ENCODE measurements around the gene SLBP.

Gene SLBP

DNA sequence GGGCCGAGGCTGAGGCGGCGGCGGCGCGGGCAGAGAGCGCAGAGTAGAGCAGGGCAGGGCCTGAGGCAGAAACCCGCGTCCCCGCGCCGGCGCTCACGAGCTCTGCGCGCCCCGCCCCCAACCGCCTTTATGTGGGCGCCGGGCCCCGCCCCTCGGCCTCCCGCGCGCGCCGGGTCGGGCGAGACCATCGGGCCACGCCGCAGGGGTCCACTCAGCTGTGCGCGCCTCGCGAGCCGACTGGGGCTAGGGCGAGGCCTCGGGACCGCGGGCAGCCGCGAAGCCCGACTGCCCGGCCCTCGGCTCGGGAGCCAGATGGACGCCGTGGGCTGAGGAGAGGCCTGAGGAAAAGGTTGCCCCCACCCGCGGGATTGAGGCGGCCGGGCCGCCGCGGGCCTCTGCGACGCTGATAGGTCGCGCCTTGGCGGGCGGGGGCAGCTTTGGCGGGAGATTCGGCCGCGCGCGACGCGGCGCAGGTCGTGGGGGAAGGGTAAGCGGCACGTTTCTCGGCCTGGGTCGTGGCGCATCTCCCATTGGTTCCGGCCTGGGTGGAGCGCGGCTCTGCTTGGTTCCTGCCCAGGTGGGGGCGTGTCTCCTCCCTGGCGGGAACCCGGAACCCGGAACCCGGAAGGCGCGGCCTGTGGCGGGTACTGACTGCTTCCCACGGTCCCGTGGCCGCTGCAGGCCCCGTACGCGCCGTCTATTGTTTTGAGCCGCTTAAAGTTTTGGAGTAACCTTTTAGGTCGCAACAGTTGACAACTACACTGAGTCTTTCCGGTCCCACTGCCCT is at the start of gene SLBP:
SLBP (minus strand) TSS at position 104 of the 787 bp plus-strand sequence. CDS start 131 bp downstream, outside the sequence.
- DNase-seq (ENCODE audit: low read depth) = peak; percentile 99

DNA sequence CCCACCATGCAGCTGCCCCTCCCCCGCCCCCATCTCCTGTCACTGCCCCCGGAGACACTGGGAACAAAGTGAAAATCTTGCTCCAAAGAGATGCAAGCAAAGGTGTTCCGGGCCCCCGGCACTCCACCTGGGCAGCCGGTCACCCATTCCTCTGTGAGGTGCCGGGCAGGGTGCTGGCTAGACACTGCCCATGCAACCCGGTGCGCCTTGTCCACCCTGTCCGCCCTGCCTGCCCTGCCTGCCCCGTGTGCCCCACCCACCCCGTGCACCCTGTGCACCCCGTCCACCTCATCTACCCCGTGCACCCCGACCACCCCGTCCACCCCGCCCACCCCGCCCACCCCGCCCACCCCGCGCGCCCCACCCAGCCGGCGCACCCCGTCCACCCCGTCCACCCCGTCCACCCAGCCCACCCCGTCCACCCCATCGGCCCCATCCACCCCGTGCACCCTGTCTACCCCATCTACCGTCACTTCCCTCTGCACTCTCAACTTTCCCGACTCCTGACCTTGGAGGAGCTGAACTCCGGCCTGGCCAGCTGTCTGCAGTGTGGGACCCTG is 49.1 kb upstream of the SLBP start:
- DNase-seq (ENCODE audit: low read depth) = no peak

DNA sequence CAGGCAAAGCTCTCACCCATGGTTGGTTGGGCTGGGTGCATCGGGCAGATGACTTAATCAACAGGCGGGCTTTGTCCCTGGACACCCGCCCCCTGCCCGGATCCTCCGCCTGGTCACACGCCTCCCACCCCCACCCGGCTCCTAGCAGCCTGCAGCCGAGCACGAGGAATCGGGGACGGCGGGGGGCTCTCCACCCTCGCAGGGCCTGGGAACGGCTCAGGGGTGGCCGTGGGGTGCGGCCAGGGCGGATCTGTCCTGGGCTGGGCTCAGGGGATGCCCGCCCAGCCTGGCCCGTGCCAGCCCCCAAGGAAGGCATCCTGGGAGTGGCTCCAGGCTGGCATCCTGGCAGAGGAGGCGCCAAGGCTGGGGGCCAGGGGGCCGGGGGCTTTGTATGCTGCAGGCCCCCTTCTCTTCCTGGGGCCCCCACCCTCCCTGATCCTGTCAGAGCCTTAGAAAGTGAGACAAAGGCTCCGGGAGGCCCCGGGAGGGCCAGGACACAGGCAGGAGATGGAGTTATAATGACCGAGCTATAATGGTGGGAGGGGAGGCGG is 48.5 kb upstream of the SLBP start:
- no peak for DNase-seq (ENCODE audit: low read depth)

DNA sequence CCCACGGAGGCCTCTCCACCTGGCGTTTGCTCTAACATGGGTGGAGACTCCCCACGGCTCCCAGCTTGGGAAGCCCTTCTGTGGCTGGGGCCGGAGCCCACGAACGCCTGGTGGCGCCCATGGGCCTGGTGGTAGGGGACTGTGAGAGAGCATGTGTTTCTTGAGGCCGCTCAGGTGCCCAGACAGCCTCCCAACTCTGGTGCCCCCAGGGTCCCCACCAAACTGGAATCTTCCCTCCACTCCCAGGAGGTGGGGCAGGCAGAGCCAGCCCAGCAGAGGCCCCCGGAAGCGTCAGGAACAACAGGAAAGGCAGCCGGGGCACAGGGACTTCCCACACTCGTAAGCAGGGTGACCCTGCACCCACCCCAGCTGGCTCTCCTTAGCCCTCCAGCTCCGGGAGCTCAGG is 47.7 kb upstream of the SLBP start:
- DNase-seq (ENCODE audit: low read depth) = no peak

DNA sequence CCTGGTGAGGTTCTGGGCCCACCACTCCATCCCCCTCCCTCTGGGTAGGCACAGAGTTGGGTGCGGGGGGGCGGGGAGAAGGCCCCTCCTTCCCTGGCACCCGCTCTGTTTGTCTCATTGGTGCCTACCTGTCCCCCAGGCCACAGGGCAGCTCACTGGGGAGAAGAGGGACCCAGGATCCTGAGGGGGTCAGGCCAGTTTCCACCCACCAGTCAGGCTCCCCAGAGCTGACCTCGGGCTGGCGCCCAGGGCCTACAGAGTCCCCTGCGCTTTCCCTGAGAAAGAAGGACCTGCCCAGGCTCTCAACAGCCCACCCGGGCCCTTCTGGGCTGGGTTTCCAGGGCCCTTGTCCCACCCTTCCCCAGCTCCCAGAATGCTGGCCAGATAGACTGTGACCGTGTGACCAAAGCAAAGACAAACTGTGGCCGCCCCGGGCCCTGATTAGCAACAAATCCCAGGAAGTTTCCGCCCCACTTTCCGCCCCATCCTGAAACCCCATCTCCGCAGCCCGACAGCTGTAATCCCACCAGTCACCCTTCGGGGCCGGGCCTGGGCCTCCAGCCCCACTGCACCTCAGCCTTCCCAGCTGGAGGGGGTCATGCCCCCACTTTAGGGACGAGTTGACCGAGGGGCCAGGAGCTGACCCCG is 47.2 kb upstream of the SLBP start:
- no peak for DNase-seq (ENCODE audit: low read depth)

DNA sequence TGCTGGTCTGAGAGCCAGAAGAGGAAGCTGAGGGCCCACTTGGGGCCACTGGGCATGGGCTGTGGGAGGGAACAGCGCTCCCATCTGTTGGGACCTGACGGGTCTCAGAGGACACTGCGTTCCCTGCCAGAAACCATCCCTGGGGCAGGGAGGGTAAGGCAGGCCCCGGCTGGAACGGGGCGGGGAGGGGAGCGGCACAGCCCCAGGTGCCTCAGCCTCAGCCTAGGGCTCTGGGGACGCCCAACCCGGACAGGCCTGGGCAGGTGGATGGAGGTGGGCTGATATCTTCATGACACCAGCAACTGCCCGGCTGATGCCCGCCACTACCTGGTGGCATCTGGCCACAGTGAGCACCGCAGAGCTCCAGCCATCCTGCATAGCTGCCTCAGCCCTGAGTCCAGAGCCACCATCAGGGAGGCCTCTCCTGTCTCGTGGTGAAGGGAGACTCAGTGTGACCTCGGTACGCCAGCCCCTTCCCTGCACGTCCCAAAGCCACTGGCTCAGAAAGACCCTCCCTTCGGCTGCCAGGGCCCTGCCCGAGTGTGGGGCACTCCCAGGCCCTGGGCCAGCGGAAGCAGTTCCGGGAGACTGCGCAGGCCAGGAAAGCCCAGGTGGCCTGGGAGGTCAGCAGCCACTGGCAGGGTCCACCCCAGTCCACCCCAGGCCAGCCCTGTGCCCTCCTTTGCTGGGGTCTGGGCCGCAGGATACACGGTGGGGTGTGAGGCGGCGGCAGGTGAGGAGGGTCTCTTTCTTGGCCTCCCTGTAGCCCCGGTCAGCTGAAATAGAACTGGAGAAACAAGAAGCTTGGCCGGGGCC is 46.4 kb upstream of the SLBP start:
- no peak for DNase-seq (ENCODE audit: low read depth)

DNA sequence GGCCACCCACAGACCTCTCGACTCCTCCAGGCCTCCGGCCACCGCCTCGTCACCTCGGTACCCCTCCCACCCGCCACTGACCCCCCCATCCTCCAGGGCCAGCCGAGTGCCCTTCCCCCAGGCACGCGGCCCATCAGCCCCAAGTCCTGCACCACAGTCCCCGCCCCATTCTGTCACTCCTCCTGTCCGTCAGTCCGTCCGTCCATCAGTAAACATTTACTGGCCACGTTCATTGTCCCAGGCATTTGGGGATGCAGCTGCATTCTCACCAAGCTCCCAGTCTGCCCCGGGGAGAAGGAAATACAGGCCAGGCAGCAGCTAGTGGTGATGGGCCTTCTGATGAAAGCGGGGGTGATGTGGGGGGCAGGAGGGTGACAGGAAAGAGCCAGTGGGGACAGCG is 45.7 kb upstream of the SLBP start:
- no peak for DNase-seq (ENCODE audit: low read depth)

DNA sequence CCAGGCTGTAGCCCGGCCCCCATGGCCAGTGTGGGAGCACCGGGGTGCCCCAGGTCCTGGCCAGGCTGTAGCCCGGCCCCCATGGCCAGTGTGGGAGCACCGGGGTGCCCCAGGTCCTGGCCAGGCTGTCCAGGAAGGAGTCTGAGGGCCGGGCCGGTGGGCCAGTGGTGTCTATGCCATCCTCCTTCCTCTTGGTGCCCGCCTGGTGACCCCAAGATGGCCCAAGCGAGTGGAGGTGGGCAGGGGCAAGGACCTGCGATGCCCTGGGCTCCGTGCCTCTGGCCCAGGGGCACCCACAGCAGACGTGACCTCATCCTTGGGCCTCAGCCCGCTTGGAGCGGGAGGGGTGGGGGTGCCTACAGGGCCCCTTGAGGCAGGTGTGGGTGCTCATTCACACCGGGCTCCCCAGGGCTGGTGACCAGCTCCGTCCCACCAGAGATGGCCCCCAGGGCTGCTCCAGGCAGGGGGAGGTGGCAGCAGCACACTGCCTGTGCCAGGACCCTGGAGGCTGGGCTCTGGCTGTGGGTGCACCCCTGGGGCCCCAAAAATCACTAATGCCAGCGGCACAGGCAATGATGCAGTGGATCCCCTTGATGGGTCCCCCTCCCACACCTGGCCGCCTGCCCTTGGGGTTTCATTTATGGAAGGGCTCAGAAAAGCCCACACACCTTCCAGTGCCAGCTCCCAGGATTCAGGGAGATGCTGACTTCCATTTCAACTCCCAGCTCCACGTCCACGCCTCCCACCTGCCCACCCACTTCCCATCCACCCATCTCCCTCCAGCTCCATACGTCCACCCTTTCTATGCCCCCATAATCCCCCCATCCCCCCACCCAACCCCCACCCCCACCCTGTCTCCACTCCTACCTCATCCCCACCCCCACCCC is 45.0 kb upstream of the SLBP start:
- no peak for DNase-seq (ENCODE audit: low read depth)

DNA sequence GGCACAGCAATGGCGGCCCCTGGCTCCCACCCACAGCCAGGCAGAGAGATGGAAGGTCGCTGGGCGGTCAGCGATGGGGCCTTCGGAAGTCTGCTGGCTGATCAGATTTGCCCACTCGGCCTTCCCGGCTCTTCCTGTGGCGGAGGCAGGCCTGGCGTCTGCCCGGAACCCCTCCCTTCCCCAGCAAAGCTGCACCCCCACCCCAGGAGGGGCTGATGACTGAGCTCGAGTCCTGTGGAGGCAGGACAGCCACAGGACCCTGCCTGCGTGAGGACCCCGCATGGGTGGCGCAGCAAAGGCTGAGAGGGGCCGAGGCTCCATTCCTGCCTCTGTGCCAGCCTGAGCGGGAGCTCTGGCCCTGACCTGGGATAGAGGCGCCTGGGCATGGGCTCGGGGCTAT is 44.0 kb upstream of the SLBP start:
- DNase-seq (ENCODE audit: low read depth) = no peak

DNA sequence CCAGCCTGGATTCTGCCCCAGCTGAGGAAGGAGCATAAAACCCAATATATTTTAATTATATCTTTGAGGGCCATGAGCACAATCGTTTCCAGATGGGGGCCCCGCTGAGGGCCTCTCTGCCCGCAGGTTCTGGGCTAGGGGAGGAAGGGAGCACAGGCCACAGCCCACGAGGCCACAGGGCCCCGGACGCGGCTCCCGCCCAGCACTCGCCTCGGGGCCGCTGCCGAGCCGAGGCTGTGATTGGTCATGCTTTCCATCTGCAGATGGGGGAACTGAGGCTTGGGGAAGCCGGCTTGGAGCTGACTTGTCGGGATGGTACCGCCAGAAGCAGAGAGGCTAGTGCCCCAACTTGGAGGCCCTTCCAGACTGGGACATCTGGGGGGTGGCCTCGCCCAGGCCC is 43.2 kb upstream of the SLBP start:
- no peak for DNase-seq (ENCODE audit: low read depth)

DNA sequence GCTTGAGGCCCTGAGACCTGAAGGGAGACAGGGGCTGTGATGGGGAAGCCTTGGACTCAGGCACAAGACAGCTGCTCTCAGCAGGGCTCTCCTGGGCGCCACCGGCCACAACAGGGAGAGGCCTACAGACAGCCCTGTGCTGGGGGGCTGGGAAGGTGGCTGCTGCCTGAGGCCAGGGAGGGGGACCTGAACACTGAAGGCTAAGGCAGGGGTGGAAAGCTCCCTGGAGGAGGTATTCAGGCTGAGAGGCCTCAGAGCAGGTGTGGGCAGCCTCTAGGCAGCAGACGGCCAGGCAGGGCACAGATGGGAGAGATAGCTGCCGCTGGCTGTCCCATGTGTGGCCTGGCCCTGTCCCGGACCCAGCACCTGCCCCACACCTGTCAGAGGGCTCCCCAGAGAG is 42.2 kb upstream of the SLBP start:
- no peak for DNase-seq (ENCODE audit: low read depth)

DNA sequence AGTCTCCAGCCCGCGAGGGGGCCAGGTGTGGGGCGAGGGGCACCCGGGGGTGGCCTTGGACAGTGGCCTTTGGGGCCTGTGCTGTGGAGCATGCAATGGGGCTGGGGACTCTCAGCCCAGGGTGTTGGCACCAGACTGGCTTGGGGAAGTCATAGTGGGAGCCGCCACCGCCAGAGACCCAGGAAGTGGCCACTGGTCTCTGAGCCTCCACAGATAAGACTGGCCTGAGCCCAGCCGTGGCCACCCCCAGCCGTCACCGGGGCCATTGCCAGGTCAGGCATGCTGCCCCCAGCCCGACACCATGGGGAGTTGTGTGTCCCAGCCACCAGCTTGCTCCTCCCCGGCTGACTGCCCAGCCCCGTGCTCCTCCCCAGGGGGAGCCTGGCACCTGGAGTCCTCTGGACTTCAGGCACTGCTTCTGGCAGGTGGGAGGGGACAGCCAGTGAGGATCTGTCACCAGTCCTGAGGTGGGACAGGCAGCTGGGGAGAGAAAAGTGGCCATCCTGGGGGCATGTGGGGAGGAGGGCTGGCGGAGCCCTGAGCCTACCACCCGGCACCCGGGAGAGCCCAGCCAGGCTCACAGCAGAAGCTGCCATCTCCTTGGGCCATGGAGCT is 41.7 kb upstream of the SLBP start:
- no peak for DNase-seq (ENCODE audit: low read depth)

DNA sequence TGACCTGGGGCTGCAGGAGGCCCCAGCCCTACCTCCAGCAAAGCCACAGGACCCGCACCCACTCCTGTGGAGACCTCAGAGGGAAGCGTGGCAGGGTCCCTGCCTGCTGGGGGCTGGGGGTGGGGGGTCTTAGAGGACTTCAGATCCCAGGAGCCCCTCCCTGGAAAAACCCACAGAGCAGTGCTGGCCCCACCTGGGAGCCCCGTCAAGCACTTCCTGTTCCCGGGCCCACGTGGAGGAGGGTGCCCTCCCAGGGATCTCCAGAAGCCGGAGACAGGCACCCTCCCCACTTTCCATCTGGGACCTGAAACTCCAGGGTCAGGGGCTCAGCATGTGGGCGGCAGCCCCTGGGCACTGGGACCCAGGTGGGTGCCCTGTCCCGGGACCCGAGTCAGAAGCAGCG is 41.2 kb upstream of the SLBP start:
- no peak for DNase-seq (ENCODE audit: low read depth)

DNA sequence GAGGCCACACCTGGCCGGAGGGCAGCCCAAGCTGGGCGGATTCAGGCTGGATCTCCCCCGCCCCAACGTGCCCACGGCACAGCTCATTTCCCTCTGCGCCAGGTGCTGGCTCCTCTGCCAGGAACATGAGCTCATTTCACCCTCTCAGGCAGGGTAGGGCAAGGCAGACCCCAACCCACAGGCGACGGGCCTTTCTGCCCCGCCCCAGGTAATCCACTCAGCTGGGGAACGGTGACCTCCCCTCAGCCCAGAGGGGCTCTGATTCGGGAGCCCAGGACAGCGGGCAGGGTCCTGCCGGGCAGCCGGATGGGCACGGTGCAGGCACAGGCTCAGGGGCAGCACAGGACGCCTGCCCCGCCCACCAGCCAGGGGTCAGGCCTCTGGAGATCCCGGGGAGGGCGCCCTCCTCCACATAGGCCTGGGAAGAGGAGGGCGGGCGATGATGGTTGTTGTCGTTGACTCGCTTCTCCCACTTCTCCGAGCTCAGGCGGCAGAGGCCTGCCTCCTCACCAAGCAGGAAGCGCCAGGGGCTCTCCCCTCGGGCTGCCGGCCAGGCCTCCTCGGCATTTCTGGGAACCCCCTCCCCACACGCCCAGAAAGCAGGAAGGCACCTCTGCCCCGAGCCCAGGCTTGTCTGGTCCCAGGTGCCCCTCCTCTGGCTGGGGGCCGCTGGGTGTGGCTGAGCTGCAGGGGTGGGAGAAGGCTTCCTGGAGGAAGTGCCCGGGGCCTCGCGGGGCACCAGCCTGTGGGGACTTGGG is 40.3 kb upstream of the SLBP start:
- DNase-seq (ENCODE audit: low read depth) = no peak

DNA sequence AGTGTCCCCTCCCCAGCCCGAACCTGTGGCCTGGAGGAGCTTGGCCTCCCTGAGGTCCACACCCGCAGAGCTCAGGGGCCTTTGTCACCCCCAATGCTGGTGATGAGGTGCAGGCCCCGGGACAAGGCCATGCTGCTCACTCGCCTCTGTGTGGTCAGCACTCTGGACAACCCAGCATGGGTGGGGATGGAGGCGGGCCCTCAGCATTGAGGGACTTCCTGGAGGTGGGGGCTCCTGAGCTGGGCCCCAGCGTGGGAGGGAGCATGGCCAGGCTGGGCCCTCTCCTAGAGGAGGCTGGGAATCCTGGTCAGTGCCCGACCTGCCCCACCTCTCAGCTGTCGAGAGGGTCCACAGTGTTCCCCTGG is 39.8 kb upstream of the SLBP start:
- DNase-seq (ENCODE audit: low read depth) = no peak

DNA sequence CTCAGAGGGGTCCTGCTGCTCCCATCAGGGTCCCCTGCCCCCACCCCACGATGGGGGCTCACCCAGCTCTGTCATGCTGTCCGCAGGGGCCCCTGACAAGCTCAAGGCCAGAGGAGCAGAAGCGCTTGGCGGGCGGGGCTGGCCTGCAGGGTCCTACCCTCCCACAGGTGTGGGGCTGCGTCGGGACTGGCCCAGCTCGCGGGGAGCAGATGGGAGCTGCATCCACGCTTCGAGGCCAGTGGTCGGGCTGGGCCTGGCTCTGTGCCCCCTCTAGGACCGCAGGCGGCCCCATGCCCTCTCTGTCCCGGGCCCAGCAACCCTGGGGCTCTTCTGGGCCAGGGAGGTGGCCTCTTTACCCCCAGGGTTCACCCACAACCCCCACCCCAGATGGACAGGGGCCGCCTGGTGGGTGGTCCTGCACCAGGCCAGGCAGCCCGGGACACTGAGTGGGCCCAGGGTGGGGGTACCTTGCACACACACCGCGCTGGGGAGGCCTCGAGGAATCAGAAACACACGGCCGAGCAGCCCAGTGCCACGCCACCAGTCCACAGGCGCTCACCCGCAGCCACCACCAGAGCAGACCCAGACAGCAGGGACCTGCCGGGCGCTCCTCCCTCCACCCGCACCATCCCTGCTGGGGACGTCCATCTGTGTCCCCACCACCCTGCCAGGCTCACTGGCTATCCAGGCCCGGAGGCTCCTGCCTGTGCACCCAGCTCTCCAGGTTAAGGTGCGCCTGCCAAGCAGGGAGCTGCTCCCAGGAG is 39.2 kb upstream of the SLBP start:
- DNase-seq (ENCODE audit: low read depth) = no peak

DNA sequence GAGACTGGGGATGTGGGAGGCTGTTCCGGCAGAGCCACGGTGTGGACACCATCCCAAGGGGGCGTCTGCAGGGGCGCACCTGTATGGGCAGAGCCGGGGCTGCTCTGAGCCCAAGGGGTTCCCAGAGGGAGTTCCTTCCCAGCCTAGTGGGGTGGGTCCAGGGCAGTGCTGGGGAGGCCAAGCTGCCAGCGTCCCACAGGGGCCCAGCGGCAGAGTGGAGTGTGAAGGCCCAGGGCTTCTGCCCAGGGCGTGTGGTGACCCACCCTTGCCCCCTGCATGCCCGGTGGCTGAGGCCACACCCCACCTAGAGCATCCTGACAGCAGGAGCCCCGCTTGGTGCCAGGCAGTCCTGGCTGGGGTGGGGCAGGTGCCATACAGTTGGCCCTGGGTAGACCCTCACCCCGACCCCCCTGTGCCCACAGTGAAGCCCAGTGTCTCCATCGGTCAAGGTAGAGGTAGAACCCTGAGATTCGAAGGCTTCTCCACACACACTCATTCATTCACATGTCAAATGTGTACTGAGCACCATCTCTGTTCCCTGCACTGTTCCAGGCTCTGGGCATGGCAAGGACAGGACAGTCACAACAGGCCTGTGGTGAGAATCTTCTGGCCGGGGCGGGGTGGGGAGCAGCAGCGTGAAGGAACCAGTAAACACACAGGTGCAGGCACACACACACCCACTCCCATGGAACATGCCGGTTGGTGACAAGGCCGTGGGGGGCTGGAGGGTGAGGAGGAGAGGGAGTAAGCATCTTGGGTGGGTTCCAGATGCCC is 38.4 kb upstream of the SLBP start:
- DNase-seq (ENCODE audit: low read depth) = no peak

DNA sequence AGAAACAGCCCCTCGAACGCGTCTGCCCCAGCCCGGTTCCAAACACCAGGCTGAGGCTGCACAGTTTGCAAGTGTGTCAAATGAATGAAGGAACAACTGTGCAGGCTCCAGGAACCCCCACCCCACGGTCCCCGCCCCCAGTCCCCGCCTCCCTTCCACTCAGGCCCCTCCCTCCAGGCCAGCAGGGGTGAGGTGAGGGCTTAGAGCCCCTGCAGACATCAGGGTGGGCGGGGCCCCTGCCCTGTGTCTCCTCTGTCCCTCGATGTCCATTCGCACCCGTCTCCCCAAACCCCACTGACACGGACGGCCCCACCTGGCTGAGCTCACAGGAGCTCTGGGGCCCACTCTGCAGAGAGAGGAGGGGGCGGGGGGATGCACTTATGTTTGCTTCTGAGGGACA is 37.7 kb upstream of the SLBP start:
- no peak for DNase-seq (ENCODE audit: low read depth)

DNA sequence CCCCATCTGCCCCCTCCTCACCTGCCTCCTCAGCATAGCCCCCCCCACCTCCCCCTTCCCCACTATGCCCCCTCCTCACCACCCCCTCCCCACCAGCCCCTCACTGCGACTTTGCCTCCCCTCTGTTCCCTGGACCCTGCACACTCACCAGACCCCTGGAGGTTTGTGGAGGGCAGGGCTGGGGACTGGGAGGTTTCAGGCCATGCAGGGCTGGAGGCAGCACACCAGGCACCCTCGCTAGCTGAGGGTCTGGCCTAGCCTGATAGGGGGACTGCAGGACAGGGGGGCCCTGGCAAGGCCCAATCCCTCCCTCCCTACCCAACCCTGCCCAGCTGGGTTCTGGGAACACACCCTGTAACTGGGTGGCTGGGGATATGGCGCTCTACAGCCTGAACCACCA is 37.3 kb upstream of the SLBP start:
- no peak for DNase-seq (ENCODE audit: low read depth)
